Uterus (tissue), 4 donors: ENCODE measurements around the gene PTPRD. TPM values are rescaled to one million over a fixed set of nuclear protein-coding genes. Genes with fewer than 3 reads are reported as not detected.

Experiments used
- DNase-seq, 2 donors: peaks; one replicate each; pipeline ENCODE4 v3.0.0-alpha.2; 2019 to 2020
- H3K27ac ChIP-seq, 2 donors: fragments of 200-600 bp; sonication (generic); 1 replicate in 1 of 2; 2 replicates in 1 of 2; pipeline ENCODE4 v1.5.1; 2016 to 2018
- H3K27me3 ChIP-seq, 2 donors: fragments of 200-600 bp; sonication (generic); one replicate each; pipeline ENCODE4 v1.5.1; 2018 to 2019; ENCODE audit warnings: control low read depth in 1 of 2
- H3K36me3 ChIP-seq, 2 donors: fragments of 200-600 bp; sonication (generic); one replicate each; pipeline ENCODE4 v1.5.1; 2019; ENCODE audit warnings: control low read depth in 1 of 2
- H3K4me1 ChIP-seq, 2 donors: fragments of 200-600 bp; sonication (generic); one replicate each; pipeline ENCODE4 v1.5.1; 2018 to 2019; ENCODE audit warnings: control low read depth in 1 of 2
- H3K4me3 ChIP-seq, 2 donors: fragments of 200-600 bp; sonication (generic); 1 replicate in 1 of 2; 2 replicates in 1 of 2; pipeline ENCODE4 v1.5.1; 2018 to 2019; ENCODE audit warnings: mild to moderate bottlenecking in 1 of 2
- H3K9me3 ChIP-seq, 2 donors: fragments of 200-600 bp; sonication (generic); one replicate each; pipeline ENCODE4 v1.5.1; 2019; ENCODE audit warnings: control low read depth in 1 of 2
- CTCF ChIP-seq, 4 experiments: fragments of 200-600 bp in 2 of 4; fragments of 450-650 bp in 2 of 4; sonication (generic) in 2 of 4; IDR thresholded peaks; one replicate each; pipeline ENCODE4 v1.5.1; 2016 to 2019; ENCODE audit warnings: antibody characterized with exemption in 4 of 4, mild to moderate bottlenecking in 2 of 4, moderate library complexity in 1 of 4
- POLR2A ChIP-seq, 2 donors: fragments of 450-650 bp; IDR thresholded peaks; one replicate each; pipeline ENCODE4 v1.6.1; 2016; ENCODE audit warnings: antibody characterized with exemption in 2 of 2, mild to moderate bottlenecking in 1 of 2, moderate library complexity in 1 of 2
- intact Hi-C: fragments of 100-400 bp; cut with DNase I; formaldehyde crosslinking; loops from one replicate; pipeline ENCODE4 v1.15.1; 2023; ENCODE audit warnings: low total_unique reads
- total RNA-seq, 4 donors: library from RNA; depleted of rRNA in 3 of 4; stranded (reverse); fragments of >200 nt in 3 of 4; gene quantifications; one replicate each; pipeline versions ENCODE4 v1.1.0 to v1.2.4, GENCODE V29; 2014 to 2023
- donor health status: DM: yes; HTN: yes; CAD: no.

Gene PTPRD
- total RNA-seq, 4 donors from 2014 or later, result 1.2 to 136 (median 26.4) TPM

GRCh38 chr9:10208691-10209069 is 404.1 kb downstream of the PTPRD start:
- TF ChIP-seq POLR2A (IDR thresholded peaks at IDR 0.05) (no peak), CTCF (IDR thresholded peaks at IDR 0.05) (no peak)
- H3K4me3 ChIP-seq, result no peak overlapping the region
- intact Hi-C loops, result no loop called here

GRCh38 chr9:10204276-10204675 is 408.5 kb downstream of the PTPRD start:
- H3K9me3 ChIP-seq, result no peaks in the 10 kb centered on the region

More at GRCh38 chr9:10208691-10209069, 404.1 kb downstream of the PTPRD start:
- no peak overlapping the region for H3K27ac ChIP-seq
- H3K27me3 ChIP-seq, result no peaks in the 10 kb centered on the region
- no peaks in the 10 kb centered on the region for H3K4me1 ChIP-seq
- H3K9me3 ChIP-seq, result no peaks in the 10 kb centered on the region
- no peak for DNase-seq
- no peaks in the 10 kb centered on the region for H3K36me3 ChIP-seq

GRCh38 chr9:10173561-10173960 is 439.2 kb downstream of the PTPRD start:
- H3K27ac ChIP-seq, result no peak overlapping the region
- no peak for DNase-seq
- no peak overlapping the region for H3K4me3 ChIP-seq
- no peak for TF ChIP-seq POLR2A (IDR thresholded peaks at IDR 0.05)
- TF ChIP-seq CTCF (IDR thresholded peaks at IDR 0.05), result no peak
- no peaks in the 10 kb centered on the region for H3K36me3 ChIP-seq
- no peaks in the 10 kb centered on the region for H3K27me3 ChIP-seq
- no peaks in the 10 kb centered on the region for H3K4me1 ChIP-seq
- intact Hi-C loops, result no loop called here
- no peaks in the 10 kb centered on the region for H3K9me3 ChIP-seq

More at GRCh38 chr9:10204276-10204675, 408.5 kb downstream of the PTPRD start:
- intact Hi-C loops, result no loop called here
- H3K4me3 ChIP-seq, result no peak overlapping the region
- H3K27ac ChIP-seq, result no peak overlapping the region
- no peak for DNase-seq
- no peak for TF ChIP-seq POLR2A (IDR thresholded peaks at IDR 0.05)
- no peaks in the 10 kb centered on the region for H3K4me1 ChIP-seq
- H3K27me3 ChIP-seq, result no peaks in the 10 kb centered on the region
- no peaks in the 10 kb centered on the region for H3K36me3 ChIP-seq

- intact Hi-C loops, result no loop called here
- DNase-seq, result no peak
These were observed 440.3 kb downstream of the PTPRD start for GRCh38 chr9:10172476-10172875.

GRCh38 chr9:10168241-10168640 is 444.6 kb downstream of the PTPRD start:
- Histone ChIP-seq H3K4me1 (no peaks in the 10 kb centered on the region), H3K9me3 (no peaks in the 10 kb centered on the region), H3K27me3 (no peaks in the 10 kb centered on the region), H3K4me3 (no peak overlapping the region), H3K36me3 (no peaks in the 10 kb centered on the region), H3K27ac (no peak overlapping the region)
- intact Hi-C loops, result no loop called here
- TF ChIP-seq POLR2A (IDR thresholded peaks at IDR 0.05) (no peak), CTCF (IDR thresholded peaks at IDR 0.05) (no peak)
- no peak for DNase-seq

More at GRCh38 chr9:10172476-10172875, 440.3 kb downstream of the PTPRD start:
- no peak overlapping the region for H3K27ac ChIP-seq
- H3K4me3 ChIP-seq, result no peak overlapping the region
- no peaks in the 10 kb centered on the region for H3K36me3 ChIP-seq
- H3K4me1 ChIP-seq, result no peaks in the 10 kb centered on the region
- no peak for TF ChIP-seq CTCF (IDR thresholded peaks at IDR 0.05)
- no peak for TF ChIP-seq POLR2A (IDR thresholded peaks at IDR 0.05)
- H3K27me3 ChIP-seq, result no peaks in the 10 kb centered on the region
- no peaks in the 10 kb centered on the region for H3K9me3 ChIP-seq

GRCh38 chr9:10148796-10149195 is 464.0 kb downstream of the PTPRD start:
- H3K36me3 ChIP-seq, result no peaks in the 10 kb centered on the region
- no peak overlapping the region for H3K27ac ChIP-seq
- H3K9me3 ChIP-seq, result no peaks in the 10 kb centered on the region
- H3K4me1 ChIP-seq, result no peaks in the 10 kb centered on the region
- intact Hi-C loops, result no loop called here
- TF ChIP-seq CTCF (IDR thresholded peaks at IDR 0.05) (no peak), POLR2A (IDR thresholded peaks at IDR 0.05) (no peak)
- H3K4me3 ChIP-seq, result no peak overlapping the region
- no peaks in the 10 kb centered on the region for H3K27me3 ChIP-seq
- no peak for DNase-seq
